Measurements from ENCODE around the gene MAST1.

GRCh38 chr19:12873891-12874745 is 35.8 kb downstream of the MAST1 start:
- TF ChIP-seq POLR2A (IDR thresholded peaks at IDR 0.05; ENCODE audit: low read depth): no peak
- TF ChIP-seq CTCF (IDR thresholded peaks at IDR 0.05): no peak
